Hematopoietic multipotent progenitor cell treated with erythropoietin and hydrocortisone succinate and interleukin-3 and kit ligand, for 17 days (in vitro differentiated cells): Measurements from ENCODE around the gene PERM1.
"Not testable (repeated sequence)": the region's sequence is repeated elsewhere in the genome, so short reads cannot be mapped to it uniquely, and the experiment has no call there.

Source experiments
- DNase-seq: peaks from one replicate; pipeline ENCODE4 v3.0.0-alpha.2; 2015; ENCODE audit warnings: low spot score

Gene PERM1

GRCh38 chr1:997993-998744 is 16.3 kb upstream of the PERM1 start:
- DNase-seq = no peak

- no peak for DNase-seq
Observed at GRCh38 chr1:997713-997992, 15.8 kb upstream of the PERM1 start.

GRCh38 chr1:996851-997712 is 15.2 kb upstream of the PERM1 start:
- DNase-seq = no peak

GRCh38 chr1:995665-996633 is 14.1 kb upstream of the PERM1 start:
- DNase-seq = no peak

DNA sequence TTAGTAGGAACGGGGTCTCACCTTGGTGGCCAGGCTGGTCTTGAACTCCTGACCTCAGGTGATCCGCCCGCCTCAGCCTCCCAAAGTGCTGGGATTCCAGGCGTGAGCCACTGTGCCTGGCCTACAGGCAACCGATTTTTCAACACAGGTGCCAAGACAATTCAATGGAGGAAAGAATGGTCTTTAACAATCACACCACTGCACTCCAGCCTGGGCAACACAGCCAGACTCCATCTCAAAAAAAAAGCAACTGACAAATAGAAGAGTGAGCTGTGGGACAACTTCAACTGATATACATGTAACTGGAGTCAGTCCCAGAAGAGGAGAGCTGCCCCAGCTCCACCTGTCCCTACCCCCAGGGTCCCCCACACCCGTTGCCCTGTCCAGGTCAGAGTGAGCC is 12.7 kb upstream of the PERM1 start:
- not testable (repeated sequence) for DNase-seq

DNA sequence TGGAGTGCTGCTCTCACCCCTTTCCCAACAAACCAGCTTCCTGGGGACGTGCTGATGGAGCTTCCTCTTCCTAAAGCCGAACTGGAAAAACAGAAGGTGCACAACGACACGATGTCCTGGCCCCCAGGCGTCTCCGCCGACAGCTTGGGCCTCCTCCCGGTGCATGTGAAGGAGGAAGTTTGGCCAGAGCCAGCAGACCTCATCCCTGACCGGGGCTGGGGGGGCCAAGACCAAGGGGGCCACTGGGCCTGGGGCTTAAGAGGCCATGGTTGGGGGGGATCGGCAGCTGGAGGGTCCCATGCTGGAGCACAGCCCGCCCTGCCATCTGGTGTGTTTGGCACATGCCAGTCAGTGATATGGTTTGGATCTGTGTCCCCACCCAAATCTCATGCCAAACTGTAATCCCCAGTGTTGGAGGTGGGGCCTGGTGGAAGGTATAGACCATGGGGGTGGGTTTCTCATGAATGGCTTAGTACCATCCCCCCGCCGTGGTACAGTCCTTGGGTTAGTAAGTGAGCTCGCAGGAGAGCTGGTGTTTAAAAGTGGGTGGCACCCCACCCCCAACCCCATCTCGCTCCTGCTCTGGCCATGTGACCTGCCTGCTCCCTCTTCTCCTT is 11.6 kb upstream of the PERM1 start:
- no peak for DNase-seq

DNA sequence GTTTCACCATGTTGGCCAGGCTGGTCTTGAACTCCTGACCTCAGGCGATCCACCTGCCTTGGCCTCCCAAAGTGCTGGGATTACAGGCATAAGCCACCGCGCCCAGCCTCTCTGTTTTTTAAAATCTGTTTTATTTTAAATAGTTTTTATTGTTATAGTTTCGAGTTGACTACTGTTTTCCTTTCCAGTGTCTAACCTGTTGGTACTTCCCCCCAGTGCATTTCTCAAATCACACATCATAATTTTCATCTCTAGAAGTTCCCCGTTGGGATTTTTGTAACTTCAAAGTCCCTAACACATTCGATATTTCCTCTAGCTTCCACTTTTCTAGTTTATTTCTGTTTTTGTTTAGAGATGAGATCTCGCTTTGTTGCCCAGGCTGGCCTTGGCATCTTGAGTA is 10.5 kb upstream of the PERM1 start:
- no peak for DNase-seq

DNA sequence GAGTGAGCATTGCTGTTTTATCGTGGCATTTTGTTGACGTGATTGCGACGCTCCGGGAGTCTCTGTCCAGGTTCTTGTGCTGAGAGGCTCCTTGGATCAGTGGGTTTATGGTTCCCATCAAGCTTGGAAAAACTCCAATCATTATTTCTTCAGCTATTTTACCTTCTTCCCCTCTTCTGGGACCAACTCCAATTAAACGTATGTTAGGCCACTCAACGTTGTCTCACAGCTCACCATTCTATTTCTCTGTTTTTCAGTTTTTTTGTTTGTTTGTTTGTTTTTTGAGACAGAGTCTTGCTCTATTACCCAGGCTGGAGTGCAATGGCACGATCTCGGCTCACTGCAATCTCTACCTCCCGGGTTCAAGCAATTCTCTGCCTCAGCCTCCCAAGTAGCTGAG is 10.0 kb upstream of the PERM1 start:
- DNase-seq = no peak

DNA sequence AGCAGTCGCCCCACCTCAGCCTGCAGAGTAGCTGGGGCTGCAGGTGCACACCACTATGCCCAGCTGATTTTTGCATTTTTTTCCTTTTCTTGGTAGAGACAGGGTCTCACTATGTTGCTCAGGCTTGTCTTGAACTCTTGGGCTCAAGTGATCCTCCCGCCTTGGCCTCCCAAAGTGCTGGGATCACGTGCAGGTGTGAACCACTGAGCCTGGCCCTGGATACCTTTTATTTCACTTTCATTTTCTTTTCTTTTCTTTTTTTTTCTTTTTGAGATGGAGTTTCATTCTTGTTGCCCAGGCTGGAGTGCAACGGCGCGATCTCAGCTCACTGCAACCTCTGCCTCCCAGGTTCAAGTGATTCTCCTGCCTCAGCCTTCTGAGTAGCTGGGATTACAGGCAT is 9.4 kb upstream of the PERM1 start:
- not testable (repeated sequence) for DNase-seq

- DNase-seq = not testable (repeated sequence)
Observed at GRCh38 chr1:988061-988460, 6.2 kb upstream of the PERM1 start.

DNA sequence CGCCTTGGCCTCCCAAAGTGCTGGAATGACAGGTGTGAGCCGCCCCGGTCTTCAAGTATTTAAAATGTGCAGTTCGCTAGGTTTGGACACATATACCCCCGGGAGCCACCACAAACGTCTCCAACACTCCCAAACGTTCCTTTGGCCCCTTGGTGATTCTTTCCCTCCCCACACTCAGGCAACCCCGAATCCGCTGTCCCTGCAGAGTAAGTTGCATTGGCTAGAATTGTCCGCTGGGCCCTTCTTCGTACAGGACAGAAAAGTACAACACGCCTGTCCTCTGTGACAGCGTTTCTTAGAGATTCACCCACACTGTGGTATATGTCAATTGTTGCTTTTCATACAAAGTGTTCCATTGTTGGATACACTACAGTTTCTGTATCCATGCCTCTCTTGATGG is 3.2 kb upstream of the PERM1 start:
- DNase-seq = no peak

GRCh38 chr1:984476-984814 is 2.6 kb upstream of the PERM1 start:
- DNase-seq = no peak

GRCh38 chr1:983798-984475 is 2.0 kb upstream of the PERM1 start:
- peak; percentile 33 for DNase-seq

- DNase-seq = no peak
Observed at GRCh38 chr1:982765-983436, 1.0 kb upstream of the PERM1 start.

DNA sequence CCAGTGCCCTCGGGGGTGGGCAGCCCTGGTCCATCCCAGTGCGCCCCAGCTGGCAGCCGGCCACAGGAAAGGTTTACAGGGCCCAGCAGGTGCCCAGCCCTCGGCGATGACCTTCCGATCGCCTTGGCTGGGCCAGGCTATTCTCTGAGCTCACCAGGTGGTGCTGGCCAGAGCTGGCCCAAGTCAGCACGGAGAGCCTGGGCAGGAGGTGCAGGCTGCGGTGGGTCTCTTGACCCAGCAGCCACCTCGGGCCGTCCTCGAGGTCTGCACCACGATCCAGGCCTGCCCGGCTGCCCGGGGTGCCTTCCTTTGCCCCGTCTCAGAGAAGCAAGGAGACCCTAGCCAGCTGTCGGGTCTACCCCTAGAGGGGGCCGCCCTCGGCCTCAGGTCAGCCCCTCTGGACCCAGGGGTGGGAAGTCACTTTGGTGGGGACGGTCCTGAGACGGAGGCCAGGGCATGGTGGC is 370 bp downstream of the PERM1 start:
- no peak for DNase-seq

DNA sequence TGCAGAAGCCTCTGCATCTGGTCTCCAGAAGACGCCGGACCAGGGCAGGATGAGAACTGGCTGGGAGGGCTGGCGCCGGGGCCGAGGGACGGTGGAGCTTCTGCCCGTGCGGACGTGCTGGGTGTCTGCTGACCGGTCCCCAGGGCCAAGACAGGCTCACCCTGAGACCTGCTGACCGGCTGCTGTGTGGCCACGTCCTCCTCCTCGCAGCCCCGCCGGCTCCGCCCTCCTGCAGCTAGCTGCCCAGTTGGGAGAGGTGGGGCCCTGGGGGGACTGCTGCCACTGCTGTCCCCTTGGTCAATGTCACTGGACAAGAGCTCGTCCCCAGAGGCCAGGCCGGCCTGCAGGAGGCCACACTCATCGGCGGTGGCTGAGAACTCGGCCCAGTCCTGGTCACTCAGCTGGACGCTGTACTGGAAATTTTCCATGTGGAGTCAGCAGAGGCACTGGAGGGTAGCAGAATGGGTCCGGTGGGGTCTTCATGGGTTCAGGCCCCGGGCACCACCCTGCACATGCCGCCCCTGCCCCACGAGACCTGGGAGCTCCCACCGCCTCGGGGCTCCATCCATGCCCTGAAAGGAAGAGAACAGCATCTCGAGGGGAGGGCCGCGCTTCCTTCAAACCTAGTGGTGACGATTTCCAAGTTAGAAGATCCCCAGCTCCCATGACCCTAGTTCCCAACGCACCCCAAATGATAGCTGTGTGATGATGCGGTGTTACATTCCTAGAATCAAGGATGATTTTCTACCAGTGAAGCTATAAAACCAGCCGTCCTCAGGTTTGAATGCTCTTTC is 1.1 kb downstream of the PERM1 start:
- no peak for DNase-seq

- no peak for DNase-seq
Observed at GRCh38 chr1:980137-980571, 1.7 kb downstream of the PERM1 start.

DNA sequence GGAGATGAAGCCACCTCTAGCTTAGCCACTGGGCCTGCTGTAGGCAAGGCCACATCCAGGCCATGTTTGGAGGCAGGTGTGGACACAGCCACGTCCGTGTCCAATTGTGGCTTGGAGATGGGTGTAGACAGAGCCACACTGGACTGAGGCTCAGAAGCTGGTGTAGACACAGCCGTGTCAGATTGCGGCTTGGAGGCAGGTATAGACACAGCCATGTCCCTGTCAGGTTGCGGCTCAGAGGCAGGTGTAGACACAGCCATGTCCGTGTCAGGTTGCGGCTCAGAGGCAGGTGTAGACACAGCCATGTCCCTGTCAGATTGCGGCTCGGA is 2.2 kb downstream of the PERM1 start:
- no peak for DNase-seq

GRCh38 chr1:978835-979743 is 2.8 kb downstream of the PERM1 start:
- no peak for DNase-seq
